Stimulated activated naive CD4-positive, alpha-beta T cell (primary cell): Measurements from ENCODE around the gene SIMC1.
"Not testable (repeated sequence)": the region's sequence is repeated elsewhere in the genome, so short reads cannot be mapped to it uniquely, and the experiment has no call there.

Source experiments
- DNase-seq, 6 experiments: peaks; one replicate each; lab custom pipeline; 2025; lab: John Stamatoyannopoulos, UW

SIMC1 gene

DNA sequence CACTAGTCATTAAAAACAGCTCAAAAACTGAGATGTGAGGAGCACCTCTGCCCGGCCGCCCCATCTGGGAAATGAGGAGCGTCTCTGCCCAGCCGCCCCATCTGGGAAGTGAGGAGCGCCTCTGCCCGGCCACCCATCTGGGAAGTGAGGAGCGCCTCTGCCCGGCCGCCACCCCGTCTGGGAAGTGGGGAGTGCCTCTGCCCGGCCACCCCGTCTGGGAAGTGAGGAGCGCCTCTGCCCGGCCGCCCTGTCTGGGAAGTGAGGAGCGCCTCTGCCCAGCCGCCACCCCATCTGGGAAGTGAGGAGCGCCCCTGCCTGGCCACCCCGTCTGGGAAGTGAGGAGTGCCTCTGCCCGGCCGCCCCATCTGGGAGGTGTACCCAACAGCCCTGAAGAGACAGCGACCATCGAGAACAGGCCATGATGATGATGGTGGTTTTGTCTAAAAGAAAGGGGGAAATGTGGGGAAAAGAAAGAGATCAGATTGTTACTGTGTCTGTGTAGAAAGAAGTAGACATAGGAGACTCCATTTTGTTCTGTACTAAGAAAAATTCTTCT, 23.7 kb upstream of the SIMC1 start:
- not testable (repeated sequence) for DNase-seq

- not testable (repeated sequence) for DNase-seq
Measured at GRCh38 chr5:176216393-176216916, 21.8 kb upstream of the SIMC1 start.

DNA sequence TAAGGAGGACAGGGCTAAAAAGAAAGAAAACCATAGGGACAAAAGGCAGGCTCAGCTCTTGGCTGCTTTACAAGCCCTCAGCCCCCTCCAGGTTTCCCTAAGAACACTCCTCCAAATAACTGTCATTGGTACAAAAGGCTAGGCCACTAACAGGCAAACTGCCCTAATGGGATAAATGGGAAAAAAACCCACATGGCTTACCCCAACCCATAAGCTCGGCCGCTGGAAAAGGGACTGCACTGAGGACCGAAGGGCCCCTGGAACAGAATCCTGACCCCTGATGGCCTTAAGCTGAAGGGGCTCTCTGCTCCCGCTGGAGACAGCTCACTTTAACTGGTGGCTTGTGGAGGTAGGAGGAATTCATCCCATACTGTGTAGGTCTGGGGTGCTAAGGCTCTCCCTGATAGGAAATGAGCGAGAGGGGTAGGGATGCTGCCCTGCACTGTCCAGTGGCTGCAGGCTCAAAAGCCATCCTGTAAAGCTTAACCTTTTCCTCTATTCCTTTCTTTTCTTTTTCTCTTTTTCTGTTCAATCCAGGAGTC, 21.0 kb upstream of the SIMC1 start:
- not testable (repeated sequence) for DNase-seq

DNA sequence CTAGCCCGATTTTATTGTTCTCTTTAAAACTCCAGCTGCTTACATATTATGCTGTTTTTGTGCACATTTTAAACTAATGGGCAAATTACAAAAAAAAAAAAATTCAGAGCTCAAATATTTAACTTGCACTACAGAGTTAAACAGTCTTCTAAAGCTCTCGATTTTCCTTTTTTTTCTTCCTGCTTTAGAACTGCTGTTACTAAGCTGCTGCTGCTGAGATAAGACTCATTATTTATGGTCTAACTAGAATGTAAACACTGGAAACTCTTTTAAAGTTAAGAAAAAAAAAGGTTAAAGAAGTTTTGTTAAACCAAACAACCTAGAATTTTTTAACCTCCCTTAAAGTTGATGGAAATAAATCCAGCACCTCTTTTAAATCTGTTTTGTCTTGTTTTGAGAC, 20.5 kb upstream of the SIMC1 start:
- not testable (repeated sequence) for DNase-seq

- DNase-seq = not testable (repeated sequence)
Measured at GRCh38 chr5:176222006-176222405, 16.2 kb upstream of the SIMC1 start.

GRCh38 chr5:176228358-176228757, 9.9 kb upstream of the SIMC1 start:
- not testable (repeated sequence) for DNase-seq

GRCh38 chr5:176233253-176233652, 5.0 kb upstream of the SIMC1 start:
- DNase-seq = not testable (repeated sequence)

- DNase-seq = peak in 4 of 6 experiments; percentile 7 to 57 (median 34)
Measured at GRCh38 chr5:176235155-176235554, 3.1 kb upstream of the SIMC1 start.

DNA sequence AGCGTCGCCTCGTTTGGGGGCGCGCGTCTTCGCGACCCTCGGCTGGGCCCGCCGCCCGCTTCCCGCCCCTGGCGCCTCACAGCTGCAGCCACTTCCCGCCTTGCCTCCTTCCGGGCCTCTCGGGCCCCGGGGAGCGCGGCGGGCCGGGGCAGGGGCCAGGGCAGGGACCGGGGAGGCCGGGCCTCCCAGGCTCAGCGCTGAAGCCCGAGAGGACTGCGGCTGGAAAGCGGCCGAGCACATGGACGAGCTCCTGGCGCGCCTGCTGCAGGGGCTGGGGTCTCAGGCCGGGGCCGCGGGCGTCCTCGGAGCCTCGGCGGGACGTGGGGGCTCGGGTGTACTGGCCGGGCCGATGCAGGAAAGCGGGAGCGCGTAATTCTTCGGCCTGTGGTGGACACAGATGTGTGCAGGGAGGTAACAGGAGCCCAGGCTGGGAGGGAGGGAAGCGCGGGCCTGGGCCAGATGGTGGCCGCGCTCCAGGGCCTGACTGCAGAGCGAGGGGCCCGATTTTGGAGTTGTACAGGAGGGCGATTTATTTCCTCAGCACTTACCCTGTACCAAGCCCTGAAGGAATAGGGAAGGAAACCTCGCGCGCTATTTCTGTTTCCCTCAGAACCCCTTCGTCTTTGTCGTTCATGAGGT, 540 bp downstream of the SIMC1 start:
- not testable (repeated sequence) for DNase-seq

GRCh38 chr5:176239304-176239703, 1.1 kb downstream of the SIMC1 start:
- DNase-seq = not testable (repeated sequence)

GRCh38 chr5:176244318-176244717, 6.1 kb downstream of the SIMC1 start:
- DNase-seq = not testable (repeated sequence)

DNA sequence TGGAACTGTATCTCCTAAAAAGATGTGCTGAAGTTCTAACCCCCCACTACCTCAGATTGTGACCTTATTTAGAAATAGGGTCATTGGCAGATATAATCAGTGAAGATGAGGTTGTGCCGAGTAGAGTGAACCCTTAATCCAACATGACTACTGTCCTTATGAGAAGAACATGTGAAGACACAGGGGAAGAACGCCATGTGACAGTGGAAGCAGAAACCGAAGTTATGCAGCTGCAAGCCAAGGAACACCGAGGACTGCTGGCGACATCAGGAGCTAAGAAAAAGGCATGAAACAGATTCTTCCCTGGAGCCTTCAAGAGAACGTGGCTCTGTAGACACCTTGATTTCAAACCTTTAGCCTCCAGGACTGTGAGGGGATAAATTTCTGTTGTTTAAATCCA, 6.8 kb downstream of the SIMC1 start:
- not testable (repeated sequence) for DNase-seq

- DNase-seq = not testable (repeated sequence)
Measured at GRCh38 chr5:176245489-176245888, 7.3 kb downstream of the SIMC1 start.

GRCh38 chr5:176250691-176251090, 12.5 kb downstream of the SIMC1 start:
- DNase-seq = not testable (repeated sequence)

GRCh38 chr5:176252171-176252570, 13.9 kb downstream of the SIMC1 start:
- DNase-seq = not testable (repeated sequence)

DNA sequence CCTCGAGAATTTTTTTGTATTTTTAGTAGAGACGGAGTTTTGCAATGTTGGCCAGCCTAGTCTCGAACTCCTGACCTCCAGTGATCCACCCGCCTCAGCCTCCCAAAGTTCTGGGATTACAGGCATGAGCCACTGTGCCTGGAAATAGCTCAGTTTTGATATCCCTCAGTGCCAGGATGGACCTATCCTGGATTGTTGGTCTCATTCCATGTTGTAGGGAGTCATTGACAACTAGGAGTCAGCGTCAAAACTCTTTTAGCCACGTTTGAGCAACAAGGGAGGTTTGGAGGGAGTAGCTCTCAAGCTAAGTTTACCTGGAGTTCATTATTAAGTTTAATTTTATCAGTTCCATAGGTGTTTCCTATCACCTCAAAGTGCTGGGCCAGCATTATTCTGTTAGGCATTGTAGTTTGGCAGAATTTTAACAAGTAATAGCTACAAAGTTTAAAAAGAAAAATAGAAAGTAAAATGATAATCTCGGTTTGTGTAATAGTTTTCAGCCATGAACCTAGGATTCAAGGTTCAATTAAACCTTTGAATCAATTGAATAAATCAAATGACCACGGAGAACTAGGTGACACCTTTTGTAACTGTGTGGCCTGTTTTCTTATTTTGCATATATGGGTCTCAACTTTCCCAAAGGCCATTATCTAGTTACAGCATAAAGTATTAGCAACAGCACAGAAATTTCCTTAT, 15.3 kb downstream of the SIMC1 start:
- not testable (repeated sequence) for DNase-seq

DNA sequence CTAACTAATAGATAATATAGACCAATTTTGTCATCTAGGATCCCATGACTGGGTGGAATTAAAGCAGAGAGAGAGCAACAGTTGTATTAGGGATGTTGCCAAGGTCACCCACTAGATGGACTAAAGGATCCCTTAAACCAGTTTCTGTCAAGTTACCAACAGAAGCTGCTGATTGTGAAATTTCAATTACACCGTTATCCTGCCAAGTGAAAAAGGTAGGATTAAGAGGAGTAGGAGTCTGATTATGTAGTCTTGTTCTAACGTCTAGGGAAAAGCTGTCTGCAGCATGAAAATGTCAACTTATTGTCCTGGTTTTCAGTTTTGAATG, 15.8 kb downstream of the SIMC1 start:
- DNase-seq = not testable (repeated sequence)

- not testable (repeated sequence) for DNase-seq
Measured at GRCh38 chr5:176257871-176258505, 19.8 kb downstream of the SIMC1 start.

DNA sequence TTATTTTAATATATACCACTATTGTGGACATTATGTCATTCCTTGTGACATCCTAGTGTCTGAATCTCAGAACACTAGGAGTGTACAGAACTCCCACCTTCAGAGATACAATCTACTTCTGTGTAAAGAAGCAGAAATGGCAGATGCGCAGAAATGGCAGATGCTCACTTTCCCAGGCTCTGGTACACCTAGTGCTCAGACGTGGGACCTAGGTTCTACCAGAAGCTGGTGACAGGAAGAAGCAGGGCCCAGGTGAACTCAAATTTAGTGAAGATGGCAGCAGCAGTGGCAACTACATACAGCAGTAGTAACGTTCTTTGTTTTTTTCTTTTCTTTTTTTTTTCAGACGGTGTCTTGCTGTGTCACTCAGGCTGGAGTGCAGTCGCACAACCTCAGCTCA, 22.5 kb downstream of the SIMC1 start:
- not testable (repeated sequence) for DNase-seq

GRCh38 chr5:176266448-176266847, 28.2 kb downstream of the SIMC1 start:
- DNase-seq = not testable (repeated sequence)

GRCh38 chr5:176289018-176289417, 50.8 kb downstream of the SIMC1 start:
- not testable (repeated sequence) for DNase-seq
